GM03348 (cell line): ENCODE data around the gene NPPB.

Experiments
- DNase-seq: peaks from one replicate; pipeline ENCODE4 v3.0.0; 2012; ENCODE audit warnings: low spot score

Gene NPPB

GRCh38 chr1:11831945-11832725 lies 26.6 kb downstream of the NPPB start:
- no peak for DNase-seq

DNA sequence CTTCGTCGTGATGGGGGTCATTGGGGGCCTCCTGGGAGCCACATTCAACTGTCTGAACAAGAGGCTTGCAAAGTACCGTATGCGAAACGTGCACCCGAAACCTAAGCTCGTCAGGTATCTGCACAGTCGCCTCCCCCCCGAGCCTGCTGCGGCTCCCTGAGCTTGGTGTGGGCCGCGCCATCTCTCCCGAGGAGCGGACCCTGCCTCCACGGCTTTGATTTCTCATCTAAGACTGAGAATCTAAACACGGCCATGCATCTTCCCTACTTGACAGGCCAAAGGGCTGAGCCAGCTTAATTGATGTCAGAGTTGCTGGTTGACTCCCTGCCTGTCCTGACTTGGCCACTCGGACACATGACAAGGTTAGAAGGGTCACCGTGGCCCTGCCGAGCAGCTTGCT lies 30.2 kb downstream of the NPPB start:
- no peak for DNase-seq

DNA sequence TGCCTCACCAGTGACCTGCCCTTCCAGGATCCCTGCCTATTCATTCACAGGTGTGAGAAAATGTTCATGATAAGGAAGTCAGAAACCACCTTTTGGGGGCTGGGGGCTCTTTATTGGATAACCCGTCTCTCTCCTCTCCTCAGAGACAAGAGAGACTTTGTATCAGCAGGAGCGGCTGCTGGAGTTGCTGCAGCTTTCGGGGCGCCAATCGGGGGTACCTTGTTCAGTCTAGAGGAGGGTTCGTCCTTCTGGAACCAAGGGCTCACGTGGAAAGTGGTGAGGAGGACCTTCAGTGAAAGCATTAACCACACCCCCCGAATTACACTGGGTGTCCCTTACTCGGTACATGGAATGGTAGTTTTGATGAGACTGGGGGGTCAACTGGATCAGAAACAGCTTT lies 31.8 kb downstream of the NPPB start:
- no peak for DNase-seq

- no peak for DNase-seq
Observed at GRCh38 chr1:11825131-11825530, 33.6 kb downstream of the NPPB start.

DNA sequence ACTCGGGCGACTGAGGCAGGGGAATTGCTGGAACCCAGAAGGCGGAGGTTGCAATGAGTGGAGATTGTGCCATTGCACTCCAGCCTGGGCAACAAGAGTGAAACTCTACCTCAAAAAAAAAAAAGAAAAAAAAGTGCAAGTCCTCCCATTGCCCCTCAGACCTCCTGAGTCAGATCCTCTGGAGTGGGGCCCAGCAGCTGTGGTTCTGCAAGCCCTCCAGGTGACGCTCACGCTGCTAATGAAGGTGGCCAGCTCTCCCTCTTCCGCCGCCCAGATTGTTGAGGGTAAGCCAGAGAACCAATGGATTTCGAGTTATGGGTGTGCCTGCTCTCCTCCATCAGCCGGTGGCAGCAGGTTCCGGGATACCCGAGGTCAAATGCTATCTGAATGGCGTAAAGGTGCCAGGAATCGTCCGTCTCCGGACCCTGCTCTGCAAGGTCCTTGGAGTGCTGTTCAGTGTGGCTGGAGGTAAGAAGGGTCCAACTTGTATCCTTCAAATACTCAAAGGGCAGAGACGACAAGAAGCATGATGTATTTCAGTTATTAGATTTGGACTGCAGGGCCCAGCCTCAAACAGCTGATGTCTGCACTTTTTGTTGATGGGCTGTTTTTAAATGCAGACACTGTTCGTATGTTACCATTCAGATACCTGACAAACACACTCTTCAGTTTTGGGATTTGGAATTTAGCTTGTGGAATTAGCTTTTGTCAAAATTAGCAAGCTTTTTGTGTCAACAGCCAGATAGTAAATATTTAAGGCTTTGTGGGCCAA lies 35.2 kb downstream of the NPPB start:
- DNase-seq, result no peak

DNA sequence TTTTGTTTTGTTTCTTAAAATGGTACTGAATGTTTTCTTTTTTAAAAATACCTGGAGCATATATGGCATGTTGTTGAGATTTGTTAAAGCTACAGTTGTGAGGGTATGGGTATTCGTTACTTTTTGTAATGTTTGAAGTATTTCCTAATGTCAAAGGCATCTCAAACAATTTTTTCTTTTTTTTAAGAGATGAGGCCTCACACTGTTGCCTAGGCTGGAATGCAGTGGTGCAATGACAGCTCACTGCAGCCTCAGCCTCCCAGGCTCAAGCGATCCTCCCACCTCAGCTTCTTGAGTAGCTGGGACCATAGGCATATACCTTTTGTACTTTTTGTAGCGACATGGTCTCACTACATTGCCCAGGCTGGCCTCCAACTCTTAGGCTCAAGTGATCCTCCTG lies 36.7 kb downstream of the NPPB start:
- no peak for DNase-seq

- DNase-seq, result no peak
Observed at GRCh38 chr1:11817192-11817591, 41.6 kb downstream of the NPPB start.

GRCh38 chr1:11813021-11813420 lies 45.7 kb downstream of the NPPB start:
- no peak for DNase-seq
